Skeletal muscle tissue (tissue), 4 donors: ENCODE measurements around the gene EFCAB3. TPM values are rescaled to one million over a fixed set of nuclear protein-coding genes. Genes with fewer than 3 reads are reported as not detected.
"Not testable (repeated sequence)": the region's sequence is repeated elsewhere in the genome, so short reads cannot be mapped to it uniquely, and the experiment has no call there.

Experiments
- H3K27ac ChIP-seq: one replicate; pipeline ENCODE4 v1.7.0; 2013; ENCODE audit warnings: mild to moderate bottlenecking, low read depth, low read length, inconsistent platforms
- H3K27me3 ChIP-seq, 3 donors: one replicate each; pipeline ENCODE4 v1.7.0; 2013; ENCODE audit warnings: low read length in 3 of 3; ENCODE audit not compliant: control insufficient read depth in 3 of 3, insufficient read depth in 3 of 3
- H3K36me3 ChIP-seq, 3 donors: one replicate each; pipeline ENCODE4 v1.7.0; 2013; ENCODE audit warnings: low read length in 3 of 3; ENCODE audit not compliant: control insufficient read depth in 3 of 3, insufficient read depth in 3 of 3
- H3K4me1 ChIP-seq, 3 donors: one replicate each; pipeline ENCODE4 v1.7.0; 2013; ENCODE audit warnings: low read length in 3 of 3, mild to moderate bottlenecking in 3 of 3; ENCODE audit not compliant: control insufficient read depth in 3 of 3, insufficient read depth in 3 of 3
- H3K4me3 ChIP-seq, 3 donors: one replicate each; pipeline ENCODE4 v1.7.0; 2013; ENCODE audit warnings: low read length in 3 of 3
- H3K9ac ChIP-seq, 3 donors: one replicate each; pipeline ENCODE4 v1.7.0; 2013; ENCODE audit warnings: low read length in 3 of 3, mild to moderate bottlenecking in 3 of 3, moderate library complexity in 2 of 3, low read depth in 1 of 3
- H3K9me3 ChIP-seq, 3 donors: one replicate each; pipeline ENCODE4 v1.7.0; 2013; ENCODE audit warnings: low read length in 3 of 3; ENCODE audit not compliant: control insufficient read depth in 3 of 3
- total RNA-seq: library from RNA; depleted of rRNA; stranded (reverse); fragments of >200 nt; gene quantifications from one replicate; pipeline ENCODE4 v1.2.3, GENCODE V29; 2014
- donor health status: Osteomylitis.

The EFCAB3 gene
- total RNA-seq, 1 donor from 2014 or later = not detected

- H3K9me3 ChIP-seq, H3K27me3 ChIP-seq: not testable (repeated sequence)
Observed at GRCh38 chr17:62423647-62424461, 43.5 kb downstream of the EFCAB3 start, which contains the start of gene METTL2A. METTL2A (plus strand) TSS chr17:62423897; CDS start chr17:62423903, 6 bp downstream.

GRCh38 chr17:62426214-62426613 is 45.9 kb downstream of the EFCAB3 start:
- not testable (repeated sequence) for H3K36me3 ChIP-seq, H3K9ac ChIP-seq, H3K4me3 ChIP-seq, H3K4me1 ChIP-seq, H3K27me3 ChIP-seq, H3K9me3 ChIP-seq, H3K27ac ChIP-seq

More at GRCh38 chr17:62423647-62424461, 43.5 kb downstream of the EFCAB3 start, which contains the start of gene METTL2A:
- Histone ChIP-seq H3K9ac (peak within 1 kb of the TSS; percentile 70 to 77 (median 72)), H3K4me3 (peak within 1 kb of the TSS; percentile 68 to 83 (median 83))
- not testable (repeated sequence) for H3K36me3 ChIP-seq, H3K27ac ChIP-seq, H3K4me1 ChIP-seq

- H3K36me3 ChIP-seq, H3K27ac ChIP-seq, H3K4me1 ChIP-seq, H3K9me3 ChIP-seq, H3K4me3 ChIP-seq, H3K9ac ChIP-seq, H3K27me3 ChIP-seq: not testable (repeated sequence)
Observed at GRCh38 chr17:62435251-62435650, 54.9 kb downstream of the EFCAB3 start.

- H3K4me3 ChIP-seq, H3K27me3 ChIP-seq, H3K27ac ChIP-seq, H3K9me3 ChIP-seq, H3K4me1 ChIP-seq, H3K9ac ChIP-seq: not testable (repeated sequence)
- peaks cover 5 to 25% (median 8%) of the 10 kb centered on the region in 3 donors for H3K36me3 ChIP-seq
Observed at GRCh38 chr17:62441181-62441580, 60.8 kb downstream of the EFCAB3 start.

- Histone ChIP-seq H3K36me3 (peaks cover 21 to 39% (median 23%) of the 10 kb centered on the region in 3 donors), H3K9ac (no peak overlapping the region), H3K4me3 (no peak overlapping the region), H3K27me3 (no peaks in the 10 kb centered on the region), H3K4me1 (no peaks in the 10 kb centered on the region), H3K9me3 (no peaks in the 10 kb centered on the region), H3K27ac (no peak overlapping the region)
Observed at GRCh38 chr17:62444063-62444462, 63.7 kb downstream of the EFCAB3 start.

- not testable (repeated sequence) for H3K4me1 ChIP-seq, H3K9ac ChIP-seq, H3K27ac ChIP-seq, H3K27me3 ChIP-seq, H3K4me3 ChIP-seq, H3K9me3 ChIP-seq
- H3K36me3 ChIP-seq = peaks cover 21 to 35% (median 23%) of the 10 kb centered on the region in 3 donors
Observed at GRCh38 chr17:62445791-62446190, 65.4 kb downstream of the EFCAB3 start.

GRCh38 chr17:62452195-62452594 is 71.8 kb downstream of the EFCAB3 start:
- H3K27ac ChIP-seq, H3K9ac ChIP-seq, H3K9me3 ChIP-seq, H3K4me1 ChIP-seq, H3K4me3 ChIP-seq, H3K27me3 ChIP-seq: not testable (repeated sequence)
- H3K36me3 ChIP-seq = peaks cover 8 to 14% (median 10%) of the 10 kb centered on the region in 3 donors

- not testable (repeated sequence) for H3K36me3 ChIP-seq, H3K9me3 ChIP-seq, H3K4me1 ChIP-seq, H3K27ac ChIP-seq, H3K27me3 ChIP-seq, H3K4me3 ChIP-seq, H3K9ac ChIP-seq
Observed at GRCh38 chr17:62453041-62453440, 72.7 kb downstream of the EFCAB3 start.

GRCh38 chr17:62453656-62454055 is 73.3 kb downstream of the EFCAB3 start:
- not testable (repeated sequence) for H3K27ac ChIP-seq, H3K9me3 ChIP-seq, H3K4me3 ChIP-seq, H3K9ac ChIP-seq, H3K36me3 ChIP-seq, H3K27me3 ChIP-seq, H3K4me1 ChIP-seq

GRCh38 chr17:62454111-62454510 is 73.8 kb downstream of the EFCAB3 start:
- not testable (repeated sequence) for H3K27ac ChIP-seq, H3K9me3 ChIP-seq, H3K9ac ChIP-seq, H3K4me1 ChIP-seq, H3K36me3 ChIP-seq, H3K27me3 ChIP-seq, H3K4me3 ChIP-seq
